ENCODE data around the gene TNFRSF14. TPM values are rescaled to one million over a fixed set of nuclear protein-coding genes. Genes with fewer than 3 reads are reported as not detected.

TNFRSF14 gene
- total RNA-seq, 1 experiment from 2014 or later = 0.57 TPM

- no peak overlapping the region for H2AFZ ChIP-seq (ENCODE audit: low read length)
- no CpG with 5 or more reads among the region's 23 CpGs for WGBS (ENCODE audit: extremely low coverage, insufficient read length, low lambda C conversion rate)
- H2AK5ac ChIP-seq (ENCODE audit: insufficient read length, low read length) = no peak overlapping the region
- Mint-ChIP-seq H3K27me3 (ENCODE audit: low read depth) (peaks cover 2% of the 10 kb centered on the region; the same call in 1 of the 2 replicates), H3K36me3 (ENCODE audit: insufficient read depth in 1 of 3, low read depth in 3 of 3) (peaks cover 8 to 24% (median 13%) of the 10 kb centered on the region in 3 experiments), H3K4me1 (peaks cover 15 to 16% of the 10 kb centered on the region in 2 experiments), H3K27ac (no peak overlapping the region), H3K4me3 (peak overlapping the region in 1 of 2 experiments; percentile 24; a peak in 2 of 5 replicates), H3K9me3 (peaks cover 4 to 11% of the 10 kb centered on the region in 2 experiments; a peak in 3 of 5 replicates)
- H2BK12ac ChIP-seq (ENCODE audit: insufficient read length, low read depth, low read length) = no peak overlapping the region
- H3K27me3 ChIP-seq (ENCODE audit: insufficient read depth, low read length) = no peaks in the 10 kb centered on the region
- H4K5ac ChIP-seq (ENCODE audit: insufficient read length, low read depth, low read length) = no peak overlapping the region
- peaks cover 10% of the 10 kb centered on the region for H3K23me2 ChIP-seq (ENCODE audit: insufficient read length, low read depth, low read length, poor library complexity, severe bottlenecking)
- no peak overlapping the region for H2BK5ac ChIP-seq (ENCODE audit: insufficient read length, low read length)
- no peaks in the 10 kb centered on the region for H3K4me1 ChIP-seq (ENCODE audit: insufficient read depth, low read length)
- H3K14ac ChIP-seq (ENCODE audit: insufficient read depth, low read length) = no peak overlapping the region
- no peak overlapping the region for H3K27ac ChIP-seq (ENCODE audit: insufficient read length, low read depth, low read length)
- TF ChIP-seq CTCF (conservative IDR thresholded peaks at IDR 0.05) = no peak
- no peak overlapping the region for H2BK120ac ChIP-seq (ENCODE audit: low read depth, low read length, poor library complexity, severe bottlenecking)
- H3K23ac ChIP-seq (ENCODE audit: insufficient read length, low read depth, low read length) = no peak overlapping the region
- no peak overlapping the region for H3K4me2 ChIP-seq (ENCODE audit: insufficient read depth, insufficient read length, low read length)
- H3K56ac ChIP-seq (ENCODE audit: insufficient read length, low read depth, low read length) = no peak overlapping the region
- no peak overlapping the region for H4K91ac ChIP-seq (ENCODE audit: insufficient read length, low read depth, low read length)
- H2BK15ac ChIP-seq (ENCODE audit: low read depth, low read length) = no peak overlapping the region
- H3T11ph ChIP-seq (ENCODE audit: low read length) = no peak overlapping the region
- H3K9me3 ChIP-seq (ENCODE audit: control insufficient read depth, low read depth, low read length) = no peaks in the 10 kb centered on the region
- no peak overlapping the region for H2BK20ac ChIP-seq (ENCODE audit: low read depth, low read length, poor library complexity, severe bottlenecking)
- H4K8ac ChIP-seq (replicated peaks; ENCODE audit: insufficient read length, low read depth, low read length) = no peak overlapping the region
- no peak for DNase-seq
- H3K79me2 ChIP-seq (ENCODE audit: insufficient read depth, low read length) = no peaks in the 10 kb centered on the region
- H3K4ac ChIP-seq (ENCODE audit: low read depth, low read length) = no peak overlapping the region
- H3K18ac ChIP-seq (ENCODE audit: insufficient read length, low read depth, low read length) = no peak overlapping the region
- no peaks in the 10 kb centered on the region for H3K79me1 ChIP-seq (ENCODE audit: insufficient read depth, low read depth, low read length, poor library complexity, severe bottlenecking)
- H4K20me1 ChIP-seq (ENCODE audit: control insufficient read depth, insufficient read depth, insufficient read length) = no peaks in the 10 kb centered on the region
- H3K9ac ChIP-seq (ENCODE audit: extremely low read depth, insufficient read length, low read length) = no peak overlapping the region
These were observed 32.7 kb downstream of the TNFRSF14 start for GRCh38 chr1:2588661-2589430.
